ENCODE data around the gene SUSD4.

DNA sequence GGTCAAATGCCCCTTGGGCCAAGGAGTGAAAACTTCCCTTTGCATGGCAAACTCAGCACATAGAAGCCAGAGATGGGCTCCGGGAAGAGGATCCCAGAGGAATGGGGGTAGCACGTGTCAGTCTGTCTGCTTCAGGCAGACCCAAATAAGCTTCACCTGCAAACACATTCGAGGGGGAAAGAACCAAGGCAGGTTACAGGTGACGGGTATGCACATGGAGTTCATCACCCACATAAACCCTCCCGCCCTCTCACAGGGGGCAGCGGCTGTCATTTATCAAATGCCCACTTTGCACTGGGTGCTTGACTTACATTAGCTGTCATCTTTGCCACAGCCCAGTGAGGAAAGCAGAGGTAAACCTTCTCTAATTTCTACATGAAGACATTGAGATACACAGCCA, 147.9 kb downstream of the SUSD4 start:
- TF ChIP-seq, protein P1, sequence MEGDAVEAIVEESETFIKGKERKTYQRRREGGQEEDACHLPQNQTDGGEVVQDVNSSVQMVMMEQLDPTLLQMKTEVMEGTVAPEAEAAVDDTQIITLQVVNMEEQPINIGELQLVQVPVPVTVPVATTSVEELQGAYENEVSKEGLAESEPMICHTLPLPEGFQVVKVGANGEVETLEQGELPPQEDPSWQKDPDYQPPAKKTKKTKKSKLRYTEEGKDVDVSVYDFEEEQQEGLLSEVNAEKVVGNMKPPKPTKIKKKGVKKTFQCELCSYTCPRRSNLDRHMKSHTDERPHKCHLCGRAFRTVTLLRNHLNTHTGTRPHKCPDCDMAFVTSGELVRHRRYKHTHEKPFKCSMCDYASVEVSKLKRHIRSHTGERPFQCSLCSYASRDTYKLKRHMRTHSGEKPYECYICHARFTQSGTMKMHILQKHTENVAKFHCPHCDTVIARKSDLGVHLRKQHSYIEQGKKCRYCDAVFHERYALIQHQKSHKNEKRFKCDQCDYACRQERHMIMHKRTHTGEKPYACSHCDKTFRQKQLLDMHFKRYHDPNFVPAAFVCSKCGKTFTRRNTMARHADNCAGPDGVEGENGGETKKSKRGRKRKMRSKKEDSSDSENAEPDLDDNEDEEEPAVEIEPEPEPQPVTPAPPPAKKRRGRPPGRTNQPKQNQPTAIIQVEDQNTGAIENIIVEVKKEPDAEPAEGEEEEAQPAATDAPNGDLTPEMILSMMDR (IDR thresholded peaks at IDR 0.05), result no peak
- TF ChIP-seq EZH2 (IDR thresholded peaks at IDR 0.05) (no peak), EZH2phosphoT487 (IDR thresholded peaks at IDR 0.05) (no peak)
